K562 (cell line): Measurements from ENCODE around the gene DCAF4. TPM values are rescaled to one million over a fixed set of nuclear protein-coding genes. Genes with fewer than 3 reads are reported as not detected.

Experiments used
- ARNT ChIP-seq, 2 experiments: fragments of 450-650 bp; IDR thresholded peaks; 2 replicates each; pipeline ENCODE4 v1.6.1; 2016; ENCODE audit warnings: mild to moderate bottlenecking in 1 of 2
- E2F3 ChIP-seq: fragments of 250-450 bp; sonication (Bioruptor Pico); IDR thresholded peaks from 2 replicates; pipeline ENCODE4 v1.4.0; 2020; ENCODE audit warnings: mild to moderate bottlenecking
- IRF2 ChIP-seq: sonication (generic); formaldehyde crosslinking; IDR thresholded peaks from 2 replicates; pipeline ENCODE4 v1.8.1; 2022; ENCODE audit warnings: mild to moderate bottlenecking, missing genetic modification reagents
- JUND ChIP-seq, 2 experiments: IDR thresholded peaks; 2 replicates in 1 of 2; 3 replicates in 1 of 2; pipeline ENCODE4 v1.6.1; 2011; ENCODE audit warnings: borderline replicate concordance in 2 of 2, low read depth in 2 of 2, low read length in 2 of 2, improper control_type of control experiment in 1 of 2, missing biosample characterization in 1 of 2, missing genetic modification characterization in 1 of 2, missing genetic modification reagents in 1 of 2
- KLF6 ChIP-seq: fragments of 250-450 bp; sonication (Bioruptor Pico); IDR thresholded peaks from 2 replicates; pipeline ENCODE4 v1.4.0; 2020; ENCODE audit warnings: mild to moderate bottlenecking, moderate library complexity, borderline replicate concordance
- L3MBTL2 ChIP-seq: fragments of 450-650 bp; IDR thresholded peaks from 2 replicates; pipeline ENCODE4 v1.6.1; 2016; ENCODE audit warnings: mild to moderate bottlenecking, moderate library complexity
- MTA1 ChIP-seq: fragments of 450-650 bp; IDR thresholded peaks from 2 replicates; pipeline ENCODE4 v1.6.1; 2017; ENCODE audit warnings: borderline replicate concordance
- PML ChIP-seq: IDR thresholded peaks from 2 replicates; pipeline ENCODE4 v1.6.1; 2012; ENCODE audit warnings: low read length, inconsistent platforms
- RHOXF2B ChIP-seq: fragments of 250-450 bp; sonication (Bioruptor Pico); conservative IDR thresholded peaks from 2 replicates; pipeline ENCODE4 v1.5.1; 2021
- TBP ChIP-seq: optimal IDR thresholded peaks from 2 replicates; pipeline ENCODE3; 2011; ENCODE audit warnings: low read depth, low read length, improper control_type of control experiment
- TGIF2 ChIP-seq: sonication (generic); formaldehyde crosslinking; IDR thresholded peaks from 2 replicates; pipeline ENCODE4 v1.8.1; 2022; ENCODE audit warnings: mild to moderate bottlenecking, missing genetic modification reagents, moderate library complexity
- ZNF76 ChIP-seq: fragments of 250-450 bp; sonication (Bioruptor Pico); IDR thresholded peaks from 2 replicates; pipeline ENCODE4 v1.4.0; 2020; ENCODE audit warnings: mild to moderate bottlenecking, moderate library complexity, borderline replicate concordance
- polyA plus RNA-seq, 8 experiments: library from polyadenylated mRNA; depleted of rRNA in 4 of 8; stranded (reverse) in 5 of 8; unstranded in 3 of 8; fragments of >200 nt; fragmentation: Nextera tagmentation in 2 of 8; fragmentation: Illumina TruSeq in 1 of 8; extraction: Ambion mirVana in 2 of 8; extraction: Trizol in 1 of 8; gene quantifications; 2 replicates each; pipeline versions ENCODE4 v1.2.1 to v1.2.3, GENCODE V29; 2011 to 2014; ENCODE audit warnings: inconsistent platforms in 1 of 8, missing spikeins in 1 of 8
- total RNA-seq, 7 experiments: library from RNA; depleted of rRNA in 6 of 7; stranded (reverse); fragments of >200 nt in 6 of 7; fragmentation: Illumina TruSeq in 2 of 7; extraction: Trizol in 2 of 7; gene quantifications; 2 replicates each; pipeline versions ENCODE4 v1.2.1 to v1.2.3, GENCODE V29; 2011 to 2021; ENCODE audit warnings: low replicate concordance in 1 of 7
- TF ChIP-seq, protein P1 (sequence below), 2 experiments: fragments of 150-350 bp in 1 of 2; IDR thresholded peaks; 2 replicates each; pipeline ENCODE4 v1.6.1; 2012 to 2016; ENCODE audit warnings: low read depth in 2 of 2, low read length in 2 of 2, mild to moderate bottlenecking in 1 of 2, moderate library complexity in 1 of 2
- TF ChIP-seq, protein P2 (sequence below): fragments of 450-650 bp; formaldehyde crosslinking; IDR thresholded peaks from 2 replicates; pipeline ENCODE4 v1.4.0; 2022; ENCODE audit warnings: missing genetic modification characterization
- TF ChIP-seq, protein P3 (sequence below), 2 experiments: fragments of 450-650 bp; conservative IDR thresholded peaks; 2 replicates each; pipeline ENCODE4 v1.6.1; 2017; ENCODE audit warnings: mild to moderate bottlenecking in 2 of 2, moderate library complexity in 2 of 2
- TF ChIP-seq, protein P4 (sequence below): sonication (generic); formaldehyde crosslinking; IDR thresholded peaks from 2 replicates; pipeline ENCODE4 v1.8.0; 2022; ENCODE audit warnings: mild to moderate bottlenecking, missing genetic modification reagents
- TF ChIP-seq, protein P5 (sequence below): IDR thresholded peaks from 3 replicates; pipeline ENCODE4 v1.6.1; 2011; ENCODE audit warnings: borderline replicate concordance, mild to moderate bottlenecking, moderate library complexity; ENCODE audit not compliant: insufficient read length; ENCODE audit errors: extremely low read depth

DCAF4 gene
- total and polyA plus RNA-seq, 9 of the 15 experiments (the other 6 are each of a cell fraction or from before 2014, with no cell fraction given), result 2.7 to 49.2 (median 22.9) TPM

DNA sequence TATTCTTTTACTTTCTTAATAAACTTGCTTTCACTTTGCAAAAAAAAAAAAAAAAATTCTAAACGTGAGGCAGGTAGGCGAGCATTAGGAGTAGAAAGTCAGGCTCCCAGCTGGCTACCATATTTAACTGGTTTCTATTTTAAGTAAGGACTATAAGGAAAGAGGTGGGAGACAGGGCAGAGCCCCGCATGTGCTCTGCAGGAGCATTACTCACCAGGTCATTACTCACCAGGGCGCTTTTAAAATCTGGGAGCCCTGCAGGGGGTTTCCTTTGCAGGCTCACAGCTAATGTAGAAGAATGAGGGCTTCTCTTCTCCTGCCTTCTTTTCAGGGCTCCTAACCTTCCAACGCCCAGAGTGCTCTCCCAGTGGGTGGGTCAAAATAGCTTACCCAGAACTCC, 18.4 kb upstream of the DCAF4 start (continued):
- TF ChIP-seq, protein P1, sequence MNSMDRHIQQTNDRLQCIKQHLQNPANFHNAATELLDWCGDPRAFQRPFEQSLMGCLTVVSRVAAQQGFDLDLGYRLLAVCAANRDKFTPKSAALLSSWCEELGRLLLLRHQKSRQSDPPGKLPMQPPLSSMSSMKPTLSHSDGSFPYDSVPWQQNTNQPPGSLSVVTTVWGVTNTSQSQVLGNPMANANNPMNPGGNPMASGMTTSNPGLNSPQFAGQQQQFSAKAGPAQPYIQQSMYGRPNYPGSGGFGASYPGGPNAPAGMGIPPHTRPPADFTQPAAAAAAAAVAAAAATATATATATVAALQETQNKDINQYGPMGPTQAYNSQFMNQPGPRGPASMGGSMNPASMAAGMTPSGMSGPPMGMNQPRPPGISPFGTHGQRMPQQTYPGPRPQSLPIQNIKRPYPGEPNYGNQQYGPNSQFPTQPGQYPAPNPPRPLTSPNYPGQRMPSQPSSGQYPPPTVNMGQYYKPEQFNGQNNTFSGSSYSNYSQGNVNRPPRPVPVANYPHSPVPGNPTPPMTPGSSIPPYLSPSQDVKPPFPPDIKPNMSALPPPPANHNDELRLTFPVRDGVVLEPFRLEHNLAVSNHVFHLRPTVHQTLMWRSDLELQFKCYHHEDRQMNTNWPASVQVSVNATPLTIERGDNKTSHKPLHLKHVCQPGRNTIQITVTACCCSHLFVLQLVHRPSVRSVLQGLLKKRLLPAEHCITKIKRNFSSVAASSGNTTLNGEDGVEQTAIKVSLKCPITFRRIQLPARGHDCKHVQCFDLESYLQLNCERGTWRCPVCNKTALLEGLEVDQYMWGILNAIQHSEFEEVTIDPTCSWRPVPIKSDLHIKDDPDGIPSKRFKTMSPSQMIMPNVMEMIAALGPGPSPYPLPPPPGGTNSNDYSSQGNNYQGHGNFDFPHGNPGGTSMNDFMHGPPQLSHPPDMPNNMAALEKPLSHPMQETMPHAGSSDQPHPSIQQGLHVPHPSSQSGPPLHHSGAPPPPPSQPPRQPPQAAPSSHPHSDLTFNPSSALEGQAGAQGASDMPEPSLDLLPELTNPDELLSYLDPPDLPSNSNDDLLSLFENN (IDR thresholded peaks at IDR 0.05; ENCODE audit: low read depth in 2 of 2, low read length in 2 of 2), result 0 out of 4 replicates have a peak, but pooled peaks of 1 of the 2 experiments have one; percentile 21
- TF ChIP-seq KLF6 (CRISPR knock-in tag), result no peak
- peak; percentile 70 for TF ChIP-seq L3MBTL2
- TF ChIP-seq E2F3 (CRISPR knock-in tag), result no peak
- TF ChIP-seq, protein P2, sequence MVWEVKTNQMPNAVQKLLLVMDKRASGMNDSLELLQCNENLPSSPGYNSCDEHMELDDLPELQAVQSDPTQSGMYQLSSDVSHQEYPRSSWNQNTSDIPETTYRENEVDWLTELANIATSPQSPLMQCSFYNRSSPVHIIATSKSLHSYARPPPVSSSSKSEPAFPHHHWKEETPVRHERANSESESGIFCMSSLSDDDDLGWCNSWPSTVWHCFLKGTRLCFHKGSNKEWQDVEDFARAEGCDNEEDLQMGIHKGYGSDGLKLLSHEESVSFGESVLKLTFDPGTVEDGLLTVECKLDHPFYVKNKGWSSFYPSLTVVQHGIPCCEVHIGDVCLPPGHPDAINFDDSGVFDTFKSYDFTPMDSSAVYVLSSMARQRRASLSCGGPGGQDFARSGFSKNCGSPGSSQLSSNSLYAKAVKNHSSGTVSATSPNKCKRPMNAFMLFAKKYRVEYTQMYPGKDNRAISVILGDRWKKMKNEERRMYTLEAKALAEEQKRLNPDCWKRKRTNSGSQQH (CRISPR knock-in tag), result no peak
- no peak for TF ChIP-seq ZNF76 (CRISPR knock-in tag)
- TF ChIP-seq ARNT (IDR thresholded peaks at IDR 0.05), result no peak
- TF ChIP-seq, protein P3, sequence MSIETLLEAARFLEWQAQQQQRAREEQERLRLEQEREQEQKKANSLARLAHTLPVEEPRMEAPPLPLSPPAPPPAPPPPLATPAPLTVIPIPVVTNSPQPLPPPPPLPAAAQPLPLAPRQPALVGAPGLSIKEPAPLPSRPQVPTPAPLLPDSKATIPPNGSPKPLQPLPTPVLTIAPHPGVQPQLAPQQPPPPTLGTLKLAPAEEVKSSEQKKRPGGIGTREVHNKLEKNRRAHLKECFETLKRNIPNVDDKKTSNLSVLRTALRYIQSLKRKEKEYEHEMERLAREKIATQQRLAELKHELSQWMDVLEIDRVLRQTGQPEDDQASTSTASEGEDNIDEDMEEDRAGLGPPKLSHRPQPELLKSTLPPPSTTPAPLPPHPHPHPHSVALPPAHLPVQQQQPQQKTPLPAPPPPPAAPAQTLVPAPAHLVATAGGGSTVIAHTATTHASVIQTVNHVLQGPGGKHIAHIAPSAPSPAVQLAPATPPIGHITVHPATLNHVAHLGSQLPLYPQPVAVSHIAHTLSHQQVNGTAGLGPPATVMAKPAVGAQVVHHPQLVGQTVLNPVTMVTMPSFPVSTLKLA (conservative IDR thresholded peaks at IDR 0.05), result peak; percentile 9 to 39; a peak in 1 of 4 replicates
- TF ChIP-seq, protein P4, sequence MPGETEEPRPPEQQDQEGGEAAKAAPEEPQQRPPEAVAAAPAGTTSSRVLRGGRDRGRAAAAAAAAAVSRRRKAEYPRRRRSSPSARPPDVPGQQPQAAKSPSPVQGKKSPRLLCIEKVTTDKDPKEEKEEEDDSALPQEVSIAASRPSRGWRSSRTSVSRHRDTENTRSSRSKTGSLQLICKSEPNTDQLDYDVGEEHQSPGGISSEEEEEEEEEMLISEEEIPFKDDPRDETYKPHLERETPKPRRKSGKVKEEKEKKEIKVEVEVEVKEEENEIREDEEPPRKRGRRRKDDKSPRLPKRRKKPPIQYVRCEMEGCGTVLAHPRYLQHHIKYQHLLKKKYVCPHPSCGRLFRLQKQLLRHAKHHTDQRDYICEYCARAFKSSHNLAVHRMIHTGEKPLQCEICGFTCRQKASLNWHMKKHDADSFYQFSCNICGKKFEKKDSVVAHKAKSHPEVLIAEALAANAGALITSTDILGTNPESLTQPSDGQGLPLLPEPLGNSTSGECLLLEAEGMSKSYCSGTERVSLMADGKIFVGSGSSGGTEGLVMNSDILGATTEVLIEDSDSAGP (CRISPR knock-in tag), result no peak
- TF ChIP-seq IRF2 (CRISPR knock-in tag), result no peak
- TF ChIP-seq, protein P5, sequence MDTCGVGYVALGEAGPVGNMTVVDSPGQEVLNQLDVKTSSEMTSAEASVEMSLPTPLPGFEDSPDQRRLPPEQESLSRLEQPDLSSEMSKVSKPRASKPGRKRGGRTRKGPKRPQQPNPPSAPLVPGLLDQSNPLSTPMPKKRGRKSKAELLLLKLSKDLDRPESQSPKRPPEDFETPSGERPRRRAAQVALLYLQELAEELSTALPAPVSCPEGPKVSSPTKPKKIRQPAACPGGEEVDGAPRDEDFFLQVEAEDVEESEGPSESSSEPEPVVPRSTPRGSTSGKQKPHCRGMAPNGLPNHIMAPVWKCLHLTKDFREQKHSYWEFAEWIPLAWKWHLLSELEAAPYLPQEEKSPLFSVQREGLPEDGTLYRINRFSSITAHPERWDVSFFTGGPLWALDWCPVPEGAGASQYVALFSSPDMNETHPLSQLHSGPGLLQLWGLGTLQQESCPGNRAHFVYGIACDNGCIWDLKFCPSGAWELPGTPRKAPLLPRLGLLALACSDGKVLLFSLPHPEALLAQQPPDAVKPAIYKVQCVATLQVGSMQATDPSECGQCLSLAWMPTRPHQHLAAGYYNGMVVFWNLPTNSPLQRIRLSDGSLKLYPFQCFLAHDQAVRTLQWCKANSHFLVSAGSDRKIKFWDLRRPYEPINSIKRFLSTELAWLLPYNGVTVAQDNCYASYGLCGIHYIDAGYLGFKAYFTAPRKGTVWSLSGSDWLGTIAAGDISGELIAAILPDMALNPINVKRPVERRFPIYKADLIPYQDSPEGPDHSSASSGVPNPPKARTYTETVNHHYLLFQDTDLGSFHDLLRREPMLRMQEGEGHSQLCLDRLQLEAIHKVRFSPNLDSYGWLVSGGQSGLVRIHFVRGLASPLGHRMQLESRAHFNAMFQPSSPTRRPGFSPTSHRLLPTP, result no peak
- peak; percentile 76 for TF ChIP-seq TBP
- TF ChIP-seq TGIF2 (CRISPR knock-in tag), result no peak
- TF ChIP-seq JUND (IDR thresholded peaks at IDR 0.05; ENCODE audit: borderline replicate concordance, low read depth, low read length), result peak; percentile 73
- TF ChIP-seq JUND (tag; IDR thresholded peaks at IDR 0.05; ENCODE audit: borderline replicate concordance, low read depth, low read length), result no peak
- no peak for TF ChIP-seq MTA1
- no peak for TF ChIP-seq RHOXF2B (CRISPR knock-in tag)
- TF ChIP-seq PML, result 0 out of 2 replicates have a peak, but pooled peaks have one; percentile 13
